ENCODE results near the gene LINC01488. TPM values are rescaled to one million over a fixed set of nuclear protein-coding genes. Genes with fewer than 3 reads are reported as not detected.

Gene LINC01488
- total and polyA plus RNA-seq, 2 experiments from 2014 or later, result not detected

GRCh38 chr11:69520186-69520916 lies 38.9 kb downstream of the LINC01488 start:
- H3K27ac ChIP-seq (ENCODE audit: low read depth), result no peak overlapping the region; the same call in 1 of the 2 replicates
- Mint-ChIP-seq H3K27ac (no peak overlapping the region), H3K27me3 (ENCODE audit: insufficient read depth, low read depth, poor library complexity) (peaks cover 17% of the 10 kb centered on the region), H3K36me3 (ENCODE audit: low read depth) (peaks cover 33% of the 10 kb centered on the region), H3K4me3 (no peak overlapping the region; the same call in 2 of the 3 replicates), H3K9me3 (peaks cover 37% of the 10 kb centered on the region), H3K4me1 (peaks cover 38% of the 10 kb centered on the region)
- H3K4me3 ChIP-seq, result no peak overlapping the region
- no peaks in the 10 kb centered on the region for H3F3A ChIP-seq (replicated peaks; ENCODE audit: low read depth)
- H3K4me1 ChIP-seq (ENCODE audit: insufficient read depth), result peaks cover 25% of the 10 kb centered on the region
- ATAC-seq, result no peak
- H3K79me2 ChIP-seq (replicated peaks; ENCODE audit: insufficient read depth), result no peaks in the 10 kb centered on the region
- no peaks in the 10 kb centered on the region for H3K27me3 ChIP-seq (ENCODE audit: insufficient read depth)
- H4K20me1 ChIP-seq (replicated peaks; ENCODE audit: insufficient read depth), result no peaks in the 10 kb centered on the region
- H3K36me3 ChIP-seq (ENCODE audit: insufficient read depth), result no peaks in the 10 kb centered on the region
- H3K9me2 ChIP-seq (ENCODE audit: insufficient read depth), result peaks cover 9% of the 10 kb centered on the region; the same call in 1 of the 2 replicates
- peak overlapping the region; percentile 14 for H3K4me2 ChIP-seq
- 0 out of 2 replicates have a peak, but pooled peaks have one; percentile 35 for TF ChIP-seq ZNF462 (CRISPR knock-in tag; IDR thresholded peaks at IDR 0.05)
- no peak for TF ChIP-seq CREB1 (CRISPR knock-in tag; IDR thresholded peaks at IDR 0.05; ENCODE audit: low read depth)
- no peak for DNase-seq (ENCODE audit: low spot score)
- H2AFZ ChIP-seq, result no peak overlapping the region

GRCh38 chr11:69521457-69521856 lies 40.0 kb downstream of the LINC01488 start:
- Histone ChIP-seq H3K4me2 (peak overlapping the region; percentile 44; the same call in 1 of the 2 replicates), H4K20me1 (replicated peaks; ENCODE audit: insufficient read depth) (no peaks in the 10 kb centered on the region), H3F3A (replicated peaks; ENCODE audit: low read depth) (no peaks in the 10 kb centered on the region), H3K9me2 (ENCODE audit: insufficient read depth) (peaks cover 4% of the 10 kb centered on the region; the same call in 1 of the 2 replicates), H3K4me3 (no peak overlapping the region), H3K27me3 (ENCODE audit: insufficient read depth) (no peaks in the 10 kb centered on the region), H3K4me1 (ENCODE audit: insufficient read depth) (peaks cover 25% of the 10 kb centered on the region), H3K36me3 (ENCODE audit: insufficient read depth) (no peaks in the 10 kb centered on the region), H2AFZ (no peak overlapping the region), H3K27ac (ENCODE audit: low read depth) (peak overlapping the region; percentile 78), H3K79me2 (replicated peaks; ENCODE audit: insufficient read depth) (no peaks in the 10 kb centered on the region)
- TF ChIP-seq EZH2phosphoT487 (IDR thresholded peaks at IDR 0.05; ENCODE audit: unreplicated experiment) (no peak), NANOG (IDR thresholded peaks at IDR 0.05; ENCODE audit: borderline replicate concordance) (peak; percentile 80; the same call in 1 of the 2 replicates)
- Mint-ChIP-seq H3K9me3 (peaks cover 26% of the 10 kb centered on the region), H3K4me1 (peaks cover 43% of the 10 kb centered on the region), H3K4me3 (peak overlapping the region; percentile 34; the same call in 2 of the 3 replicates), H3K27me3 (ENCODE audit: insufficient read depth, low read depth, poor library complexity) (peaks cover 14% of the 10 kb centered on the region), H3K27ac (peak overlapping the region; percentile 88), H3K36me3 (ENCODE audit: low read depth) (peaks cover 24% of the 10 kb centered on the region)
- ATAC-seq, result peak; percentile 94
- DNase-seq (ENCODE audit: low spot score), result peak; percentile 93
